Activated gamma-delta T cell (primary cell): Measurements from ENCODE around the gene KRTAP21-3.
"Not testable (repeated sequence)": the region's sequence is repeated elsewhere in the genome, so short reads cannot be mapped to it uniquely, and the experiment has no call there.

Experiments used
- DNase-seq: peaks from one replicate; lab custom pipeline; 2025; lab: John Stamatoyannopoulos, UW
- total RNA-seq, 2 donors: gene quantifications; one replicate each; lab custom pipeline; 2026; lab: John Stamatoyannopoulos, UW

KRTAP21-3 gene
- total RNA-seq: 0 reads per million in 2 donors

DNA sequence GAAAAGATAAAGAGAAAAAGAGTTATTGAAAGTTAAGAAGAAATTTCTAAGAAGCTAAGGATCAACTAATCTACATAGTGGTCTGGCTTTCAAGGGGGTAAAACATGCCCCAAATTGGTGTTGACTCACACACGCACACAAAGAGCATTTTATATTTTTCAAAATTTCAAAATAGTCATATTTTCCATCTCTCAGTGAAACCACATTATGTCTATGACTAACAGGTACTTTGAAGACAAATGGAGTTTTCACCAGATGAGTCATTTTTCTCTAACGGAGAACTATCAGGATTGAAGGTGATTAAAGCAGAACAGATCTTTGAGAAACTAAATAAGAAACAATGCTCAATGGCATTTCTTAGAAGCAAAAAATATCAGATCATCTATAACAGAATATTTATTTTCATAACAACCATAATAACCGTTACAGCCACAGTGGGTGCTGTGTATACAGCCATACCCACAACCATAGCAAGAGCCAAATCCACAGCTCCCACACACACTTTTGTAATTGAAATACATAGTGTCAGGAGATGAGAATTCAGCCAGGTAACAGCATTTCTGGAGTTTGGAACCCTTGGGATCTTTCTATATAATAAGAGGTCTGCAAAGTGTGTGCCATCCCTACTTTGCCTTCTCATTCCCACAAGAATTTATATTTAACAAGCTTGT, at the start of gene KRTAP21-3:
KRTAP21-3 (minus strand) TSS at position 539 of the 671 bp plus-strand sequence; CDS start at position 521, 18 bp downstream.
- DNase-seq: no peak

- DNase-seq: no peak
These were observed 42.2 kb upstream of the KRTAP21-3 start for GRCh38 chr21:30760776-30761175.

GRCh38 chr21:30758306-30758705, 39.7 kb upstream of the KRTAP21-3 start:
- DNase-seq: no peak

DNA sequence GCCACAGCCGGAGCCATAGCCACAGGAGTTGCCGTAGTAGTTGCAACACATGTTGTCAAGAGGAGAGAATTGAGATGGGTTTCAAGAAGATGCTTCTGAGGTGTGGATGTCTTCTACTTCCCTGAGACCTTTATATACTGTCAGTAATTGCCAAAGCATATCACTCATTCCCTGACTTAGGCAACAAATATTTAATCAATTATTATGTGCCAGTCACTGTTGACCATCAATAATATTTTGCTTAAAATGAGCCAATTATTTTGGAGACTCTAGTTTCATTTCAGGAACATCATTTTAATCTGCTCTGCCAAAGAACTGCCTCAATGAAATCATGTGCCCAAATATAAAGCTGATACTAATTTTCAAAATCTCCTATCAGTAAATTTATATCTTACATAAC, 36.8 kb upstream of the KRTAP21-3 start, which contains the start of gene KRTAP21-1:
KRTAP21-1 (minus strand) TSS at position 101 of the 400 bp plus-strand sequence; CDS start at position 51, 50 bp downstream.
- DNase-seq: not testable (repeated sequence)

DNA sequence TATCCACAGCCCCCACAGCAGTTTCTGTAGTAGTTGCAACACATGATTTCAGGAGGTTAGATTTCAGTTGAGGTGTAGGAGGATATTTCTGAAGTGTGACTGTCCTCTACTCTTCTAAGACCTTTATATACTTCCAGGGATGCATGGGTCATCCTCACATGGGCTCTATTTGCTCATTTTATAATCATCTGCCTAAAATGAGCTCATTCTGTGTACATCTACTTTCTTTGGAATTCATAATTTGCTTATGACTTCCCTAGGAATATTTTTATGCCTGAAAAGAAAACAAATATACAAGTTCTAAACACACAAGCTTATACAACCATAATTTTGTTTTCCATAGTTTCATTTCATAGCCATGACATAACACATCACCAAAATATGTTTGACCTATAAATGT, 28.6 kb upstream of the KRTAP21-3 start, which contains the start of gene KRTAP21-2:
KRTAP21-2 (minus strand) TSS at position 101 of the 400 bp plus-strand sequence; CDS start at position 44, 57 bp downstream.
- no peak for DNase-seq

GRCh38 chr21:30740462-30740861, 21.9 kb upstream of the KRTAP21-3 start:
- no peak for DNase-seq

GRCh38 chr21:30733026-30733425, 14.4 kb upstream of the KRTAP21-3 start:
- DNase-seq: no peak

- no peak for DNase-seq
These were observed 8.1 kb upstream of the KRTAP21-3 start for GRCh38 chr21:30726726-30727125.

GRCh38 chr21:30719401-30719800, 824 bp upstream of the KRTAP21-3 start:
- DNase-seq: no peak

DNA sequence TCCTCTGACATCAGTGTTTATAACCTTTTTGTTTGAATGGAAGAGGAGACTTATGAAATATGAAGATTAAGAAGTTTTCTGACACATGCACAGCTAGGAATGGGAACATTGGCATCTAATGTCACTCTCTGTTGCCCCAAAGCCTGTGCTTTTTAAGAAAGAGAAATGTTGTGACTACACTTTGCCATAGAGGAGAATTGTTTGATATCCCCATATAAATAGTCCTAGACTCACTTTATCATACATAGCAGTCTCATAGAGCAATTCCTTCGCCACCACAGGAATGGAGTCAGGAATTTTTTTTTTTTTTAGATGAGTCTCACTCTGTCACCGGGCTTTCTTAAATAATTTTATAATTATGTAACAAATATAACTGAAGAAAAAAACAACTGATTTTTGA, 1.5 kb downstream of the KRTAP21-3 start:
- DNase-seq: no peak

- no peak for DNase-seq
These were observed 3.6 kb downstream of the KRTAP21-3 start for GRCh38 chr21:30714946-30715345.

DNA sequence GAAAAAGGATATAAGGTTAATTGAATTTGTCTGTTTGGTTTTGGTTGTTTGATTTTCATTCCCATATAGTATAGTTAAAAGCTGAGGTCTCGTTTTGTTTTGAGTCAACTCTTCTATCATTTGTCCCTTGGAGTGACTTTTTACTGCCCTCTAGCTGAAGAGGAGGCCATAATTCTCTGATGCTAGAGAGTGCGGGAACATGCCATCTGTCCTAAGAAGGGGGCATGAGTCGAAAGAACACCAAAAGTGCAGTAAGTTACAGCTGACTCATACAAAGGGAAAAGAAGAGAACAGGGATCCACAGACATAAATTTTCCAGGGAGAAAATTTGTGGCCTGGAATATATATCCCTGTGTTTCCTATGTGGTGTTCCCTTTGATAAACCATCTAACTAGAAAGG, 4.1 kb downstream of the KRTAP21-3 start:
- DNase-seq: no peak

DNA sequence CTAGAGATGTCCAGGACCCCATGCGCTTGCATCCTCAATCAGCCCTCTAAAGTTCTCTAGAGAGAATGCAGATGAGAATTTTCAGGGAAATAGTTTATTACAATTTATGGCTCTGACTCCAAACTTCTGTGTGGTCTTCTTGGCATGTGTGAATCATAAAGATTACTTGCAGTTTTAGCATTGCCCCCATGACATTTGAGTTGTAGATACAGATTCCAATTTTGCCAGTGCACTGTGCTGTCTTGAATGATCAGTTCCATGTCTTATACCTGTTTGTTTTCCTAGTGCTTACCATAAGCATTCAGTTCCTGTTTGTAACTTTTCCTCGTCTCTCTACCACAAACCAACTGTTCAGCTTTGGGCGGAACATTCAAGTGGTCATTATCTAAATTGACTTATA, 4.8 kb downstream of the KRTAP21-3 start:
- no peak for DNase-seq

- DNase-seq: no peak
These were observed 8.1 kb downstream of the KRTAP21-3 start for GRCh38 chr21:30710499-30710898.

- no peak for DNase-seq
These were observed 11.2 kb downstream of the KRTAP21-3 start for GRCh38 chr21:30707409-30707808.

DNA sequence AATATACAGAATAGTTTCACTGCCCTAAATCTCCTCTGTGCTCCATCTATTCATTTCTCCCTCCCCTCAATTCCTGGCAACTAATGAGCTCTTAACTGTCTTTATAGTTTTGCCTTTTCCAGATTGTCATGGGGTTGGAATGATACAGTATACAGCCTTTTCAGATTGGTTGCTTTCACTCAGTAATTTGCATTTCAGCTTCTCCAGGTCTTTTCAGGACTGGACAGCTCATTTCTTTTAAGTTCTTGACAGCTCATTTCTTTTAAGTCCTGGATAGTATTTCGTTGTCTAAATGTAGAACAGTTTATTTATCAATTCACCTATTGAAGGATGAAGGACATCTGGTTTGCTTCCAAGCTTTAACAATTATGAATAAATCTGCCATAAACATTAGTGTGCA, 22.6 kb downstream of the KRTAP21-3 start:
- DNase-seq: no peak

DNA sequence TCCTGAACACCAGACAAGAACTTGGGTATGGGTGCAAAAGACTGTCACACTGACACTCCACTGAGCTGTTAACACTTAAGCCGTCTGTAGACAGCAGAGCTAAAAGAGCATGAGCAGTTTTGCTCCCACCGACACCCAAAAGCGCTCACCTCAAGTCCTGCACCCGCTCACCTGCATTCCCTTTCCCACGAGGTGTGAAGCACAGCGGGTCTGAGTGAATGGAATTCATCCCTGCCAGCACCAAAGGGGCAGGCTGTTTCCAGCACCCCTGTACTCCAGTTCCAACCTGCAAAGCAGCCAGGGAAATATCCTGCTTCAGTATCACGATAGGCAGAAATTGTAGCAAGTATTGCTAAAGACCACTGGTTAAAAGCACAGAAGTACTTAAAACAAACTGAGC, 28.8 kb downstream of the KRTAP21-3 start:
- DNase-seq: no peak

DNA sequence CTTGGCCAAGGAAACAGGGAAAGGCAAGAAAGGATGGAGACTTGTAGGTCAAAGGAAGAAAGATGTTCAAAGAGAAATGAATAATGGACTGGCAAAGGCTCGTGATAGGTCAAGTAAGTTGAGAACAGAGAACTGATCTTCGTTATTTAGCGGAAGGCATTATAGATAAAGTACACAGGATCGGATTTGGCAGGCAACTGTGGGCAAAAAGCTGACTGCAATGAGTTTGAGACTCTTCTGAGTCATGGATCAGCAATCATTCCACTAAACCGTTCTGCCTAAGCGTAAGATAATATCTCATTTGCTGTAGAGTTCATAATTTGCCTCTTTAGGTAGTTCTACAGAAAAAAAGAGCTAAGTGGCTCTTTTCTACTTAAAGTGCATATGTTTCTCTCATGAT, 34.1 kb downstream of the KRTAP21-3 start:
- DNase-seq: no peak

- DNase-seq: no peak
These were observed 38.0 kb downstream of the KRTAP21-3 start for GRCh38 chr21:30680586-30680985.

- DNase-seq: no peak
These were observed 41.8 kb downstream of the KRTAP21-3 start for GRCh38 chr21:30676737-30677136.

GRCh38 chr21:30674312-30674711, 44.3 kb downstream of the KRTAP21-3 start:
- no peak for DNase-seq

GRCh38 chr21:30672985-30673650, 45.5 kb downstream of the KRTAP21-3 start:
- DNase-seq: no peak

GRCh38 chr21:30668776-30669175, 49.8 kb downstream of the KRTAP21-3 start:
- DNase-seq: no peak
